Panc1 (cell line): ENCODE results near the gene FAM110A. TPM values are rescaled to one million over a fixed set of nuclear protein-coding genes. Genes with fewer than 3 reads are reported as not detected.
A peak's percentile ranks its signal among the peaks of the same experiment; 100 is the strongest.

Experiments used
- ATAC-seq: fragments of 200-7000 bp; cut with Tn5 transposase; 2 replicates; pipeline ENCODE4 v1.9.1; 2020; ENCODE audit warnings: mild to moderate bottlenecking, moderate library complexity
- BruUV-seq: library from RNA; stranded (reverse); fragments of 400-500 nt; replicated peaks from 2 replicates; lab custom pipeline; 2021; lab: Mats Ljungman, UMichigan
- CTCF ChIA-PET: fragments of 300-600 bp; sonication (Branson Sonifier 250); formaldehyde crosslinking; loops from one replicate; lab custom pipeline; 2022; ENCODE audit warnings: antibody characterized with exemption; lab: Charles Lee
- POLR2A ChIA-PET: fragments of 300-600 bp; sonication (Branson Sonifier 250); formaldehyde crosslinking; loops from one replicate; lab custom pipeline; 2022; ENCODE audit warnings: antibody characterized with exemption; lab: Charles Lee
- DNase-seq: peaks from one replicate; pipeline ENCODE4 v3.0.0-alpha.2; 2010; ENCODE audit warnings: low read depth, low spot score
- H3K27ac ChIP-seq: 2 replicates; pipeline ENCODE4 v1.5.1; 2011; ENCODE audit warnings: mild to moderate bottlenecking, low read length, inconsistent platforms
- H3K27me3 ChIP-seq: fragments of 200-500 bp; sonication (Bioruptor generic); 2 replicates; pipeline ENCODE4 v1.6.0; 2014; ENCODE audit warnings: low read length, inconsistent platforms; ENCODE audit not compliant: control insufficient read depth, insufficient read depth
- H3K36me3 ChIP-seq: fragments of 200-500 bp; sonication (Bioruptor generic); 2 replicates; pipeline ENCODE4 v1.5.1; 2014; ENCODE audit warnings: inconsistent platforms, mild to moderate bottlenecking, low read length, moderate library complexity; ENCODE audit not compliant: control insufficient read depth, insufficient read depth
- H3K4me1 ChIP-seq: 2 replicates; pipeline ENCODE4 v1.5.1; 2011; ENCODE audit warnings: inconsistent platforms, mild to moderate bottlenecking, low read length, moderate library complexity; ENCODE audit not compliant: control insufficient read depth, insufficient read depth
- H3K4me3 ChIP-seq, 2 experiments: 2 replicates each; pipeline ENCODE4 v1.5.1; 2011 to 2012; ENCODE audit warnings: low read depth in 2 of 2, low read length in 2 of 2, mild to moderate bottlenecking in 2 of 2, inconsistent platforms in 1 of 2, moderate library complexity in 1 of 2
- H3K9me3 ChIP-seq: fragments of 200-500 bp; sonication (Bioruptor generic); 2 replicates; pipeline ENCODE4 v1.5.1; 2014; ENCODE audit warnings: low read depth, mild to moderate bottlenecking, inconsistent platforms, low read length, moderate library complexity; ENCODE audit not compliant: control insufficient read depth, insufficient read depth
- CTCF ChIP-seq: fragments of 450-650 bp; IDR thresholded peaks from 2 replicates; pipeline ENCODE4 v1.5.1; 2017; ENCODE audit warnings: mild to moderate bottlenecking
- REST ChIP-seq, 2 experiments: IDR thresholded peaks; 2 replicates each; pipeline ENCODE4 v1.6.1; 2011 to 2012; ENCODE audit warnings: low read depth in 2 of 2, control low read depth in 1 of 2, low read length in 1 of 2, mild to moderate bottlenecking in 1 of 2, moderate library complexity in 1 of 2; ENCODE audit not compliant: insufficient read depth in 1 of 2
- TCF7L2 ChIP-seq: IDR thresholded peaks from 2 replicates; pipeline ENCODE4 v1.6.1; 2011; ENCODE audit warnings: mild to moderate bottlenecking, low read depth, low read length, inconsistent platforms
- in situ Hi-C: cut with HindIII; loops from 2 replicates; pipeline ENCODE4 v1.10.0; 2016; ENCODE audit warnings: low sequenced_read_pairs, low pct_unique_long_range_greater_than_20kb
- intact Hi-C: fragments of 100-400 bp; cut with micrococcal nuclease; formaldehyde crosslinking; loops from one replicate; pipeline ENCODE4 v1.10.0; 2022; ENCODE audit not compliant: unreplicated experiment
- total RNA-seq: library from RNA; stranded (reverse); gene quantifications from one replicate; pipeline ENCODE4 v1.2.1, GENCODE V29; 2021; ENCODE audit not compliant: unreplicated experiment

The FAM110A gene
- total RNA-seq, 1 experiment from 2014 or later, result 7.8 TPM

- no TSS peak for BruUV-seq
- POLR2A ChIA-PET, result interaction anchor here (0.6 kb wide), 1 partner anchor 41 kb away, joined by 11 read pairs; no protein-coding TSS in a partner anchor
- no peak for TF ChIP-seq REST (IDR thresholded peaks at IDR 0.05; ENCODE audit: insufficient read depth in 1 of 2, low read depth in 2 of 2, low read length in 1 of 2)
- TF ChIP-seq CTCF, result peak; percentile 98
- ATAC-seq (peak; percentile 77), DNase-seq (peak; percentile 60)
- H3K4me3 ChIP-seq, result no peak overlapping the region
- no peak overlapping the region for H3K27ac ChIP-seq
- in situ Hi-C loops (no loop called here), intact Hi-C loops (loop anchor here (1.0 to 10.0 kb wide), 2 partner anchors 140 to 399 kb away; no protein-coding TSS in a partner anchor)
- no peaks in the 10 kb centered on the region for H3K9me3 ChIP-seq
- CTCF ChIA-PET, result interaction anchor here (0.5 to 6.0 kb wide), 5 partner anchors 17 to 688 kb away, joined by 3 to 50 read pairs (median 4); partner anchors contain the start of gene FAM110A
- no peaks in the 10 kb centered on the region for H3K36me3 ChIP-seq
- H3K4me1 ChIP-seq, result no peaks in the 10 kb centered on the region
- no peaks in the 10 kb centered on the region; the same call in 1 of the 2 replicates for H3K27me3 ChIP-seq
These were observed 17.5 kb upstream of the FAM110A start for GRCh38 chr20:815914-816606.

GRCh38 chr20:818001-818664 lies 15.4 kb upstream of the FAM110A start:
- H3K4me1 ChIP-seq, result no peaks in the 10 kb centered on the region

More at GRCh38 chr20:818001-818664, 15.4 kb upstream of the FAM110A start:
- ATAC-seq, result no peak; the same call in 1 of the 2 replicates
- CTCF ChIA-PET, result interaction anchor here (0.6 to 6.0 kb wide), 11 partner anchors 15 to 395 kb away, joined by 3 to 50 read pairs (median 5); partner anchors contain the start of gene FAM110A
- POLR2A ChIA-PET, result interaction anchor here (0.5 to 0.7 kb wide), 2 partner anchors 13 to 288 kb away, joined by 4 to 19 read pairs; no protein-coding TSS in a partner anchor
- Histone ChIP-seq H3K27me3 (no peaks in the 10 kb centered on the region; the same call in 1 of the 2 replicates), H3K36me3 (no peaks in the 10 kb centered on the region), H3K27ac (no peak overlapping the region), H3K4me3 (peak overlapping the region in 1 of 2 experiments; percentile 39; a peak in 1 of 4 replicates), H3K9me3 (no peaks in the 10 kb centered on the region)
- intact Hi-C loops (loop anchor here (10.0 kb wide), 1 partner anchor 397 kb away; no protein-coding TSS in a partner anchor), in situ Hi-C loops (no loop called here)
- no TSS peak for BruUV-seq
- DNase-seq, result no peak
- TF ChIP-seq TCF7L2, result no peak
